Pancreas (tissue), 10 donors: ENCODE results near the gene NEO1. TPM values are rescaled to one million over a fixed set of nuclear protein-coding genes. Genes with fewer than 3 reads are reported as not detected.

ENCODE experiments used
- ATAC-seq, 4 donors: fragments of 200-7000 bp; cut with Tn5 transposase; one replicate each; pipeline versions ENCODE4 v1.8.0 to v1.9.1; 2020; ENCODE audit warnings: mild to moderate bottlenecking in 4 of 4, moderate library complexity in 4 of 4
- DNase-seq, 6 donors: peaks; one replicate each; pipeline ENCODE4 v3.0.0-alpha.2; 2020
- FAIRE-seq: peaks from 2 replicates; lab custom pipeline; 2012; peaks lifted over from hg19 to GRCh38; lab: Jason Lieb, UNC
- H3K27ac ChIP-seq, 4 donors: fragments of 200-600 bp; sonication (generic); 1 replicate in 3 of 4; 2 replicates in 1 of 4; pipeline versions ENCODE4 v1.5.0 to v1.8.0; 2020
- H3K27me3 ChIP-seq, 4 donors: fragments of 200-600 bp; one replicate each; pipeline ENCODE4 v1.8.0; 2021
- H3K36me3 ChIP-seq, 3 donors: fragments of 200-600 bp; sonication (generic) in 1 of 3; one replicate each; pipeline versions ENCODE4 v1.5.0 to v1.8.0; 2020 to 2021
- H3K4me1 ChIP-seq, 3 donors: fragments of 200-600 bp; one replicate each; pipeline ENCODE4 v1.8.0; 2021
- H3K4me3 ChIP-seq, 4 donors: fragments of 200-600 bp; sonication (generic) in 2 of 4; one replicate each; pipeline versions ENCODE4 v1.5.0 to v1.8.0; 2020 to 2021
- H3K9me3 ChIP-seq, 4 donors: fragments of 200-600 bp; one replicate each; pipeline ENCODE4 v1.8.0; 2021
- WGBS, 2 donors: extraction: QIAGEN DNeasy Blood & Tissue Kit; methylation state at CpG; one replicate each; pipeline ENCODE4 v1.1.7; 2013; 5-methylcytosine and 5-hydroxymethylcytosine counted together
- intact Hi-C, 3 donors: fragments of 100-400 bp; cut with DNase I; formaldehyde crosslinking; loops; one replicate each; pipeline versions ENCODE4 v1.11.1 to v1.14.2; 2022
- polyA plus RNA-seq, 2 donors: library from polyadenylated mRNA; stranded (reverse); fragments of 200-250 nt; gene quantifications; one replicate each; pipeline ENCODE4 v1.2.3, GENCODE V29; 2013
- total RNA-seq, 6 donors: library from RNA; stranded (reverse); fragmentation: NEBNext Ultra II Directional in 4 of 6; extraction: Animal tissue kit (Norgen Biotek cat#: 25700) in 4 of 6; gene quantifications; one replicate each; pipeline versions ENCODE4 v1.2.1 to v1.2.4, GENCODE V29; 2021 to 2023
- TF ChIP-seq, protein P1 (sequence below), 4 donors: fragments of 200-600 bp; sonication (generic) in 3 of 4; IDR thresholded peaks; one replicate each; pipeline versions ENCODE4 v1.5.0 to v1.8.0; 2021; ENCODE audit warnings: antibody characterized with exemption in 4 of 4
- donor health status: healthy with polysubstance abuse.
- donor health status: DM: no; HTN: no; CAD: no; lungs with moderate emphysema.
- donor health status: DM: no; HTN: no; CAD: no.
- donor health status: control.
- donor health status: control.
- donor health status: Bipolar disorder and iron deficiency.
- donor health status: DM: yes; HTN: yes; CAD: no.
- donor health status: DM: no; HTN: no; CAD: no.
- donor health status: DM: no; HTN: no; CAD: no.
- donor health status: DM: yes; HTN: yes; CAD: no.

The NEO1 gene
- total and polyA plus RNA-seq, 8 donors = 7.1 to 30.7 (median 19.6) TPM

DNA sequence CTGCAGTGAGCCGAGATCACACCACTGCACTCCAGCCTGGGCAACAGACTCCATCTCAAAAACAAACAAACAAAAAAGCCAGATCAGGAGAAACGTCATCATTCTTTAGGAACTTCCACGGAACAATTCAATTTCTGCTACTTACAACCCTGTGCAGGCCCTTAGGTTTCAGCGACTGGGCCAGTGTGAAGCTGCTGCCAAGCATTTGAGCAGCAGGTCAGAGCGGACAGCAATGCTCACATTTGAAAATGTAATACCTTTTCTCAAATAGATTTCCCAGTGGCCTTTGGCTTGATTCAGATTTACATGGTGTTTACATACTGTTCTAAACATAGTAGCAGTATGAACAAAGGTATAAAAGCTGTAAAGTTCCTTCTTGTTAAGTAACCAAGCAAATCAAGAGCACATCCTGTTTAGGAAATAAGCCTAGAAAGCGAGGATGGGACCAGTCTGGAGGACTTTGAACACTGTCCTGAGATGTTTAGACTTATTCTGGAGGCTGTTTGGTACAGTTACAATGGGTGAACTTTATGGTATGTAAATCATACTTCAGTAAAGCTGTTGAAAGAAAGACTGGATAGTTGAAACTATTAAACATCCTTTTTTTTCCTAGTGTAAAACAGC, 175.3 kb downstream of the NEO1 start:
- Histone ChIP-seq H3K27me3 (no peaks in the 10 kb centered on the region), H3K4me3 (no peak overlapping the region), H3K4me1 (no peaks in the 10 kb centered on the region), H3K9me3 (no peaks in the 10 kb centered on the region), H3K27ac (no peak overlapping the region), H3K36me3 (no peaks in the 10 kb centered on the region)
- DNase-seq = no peak
- TF ChIP-seq, protein P1, sequence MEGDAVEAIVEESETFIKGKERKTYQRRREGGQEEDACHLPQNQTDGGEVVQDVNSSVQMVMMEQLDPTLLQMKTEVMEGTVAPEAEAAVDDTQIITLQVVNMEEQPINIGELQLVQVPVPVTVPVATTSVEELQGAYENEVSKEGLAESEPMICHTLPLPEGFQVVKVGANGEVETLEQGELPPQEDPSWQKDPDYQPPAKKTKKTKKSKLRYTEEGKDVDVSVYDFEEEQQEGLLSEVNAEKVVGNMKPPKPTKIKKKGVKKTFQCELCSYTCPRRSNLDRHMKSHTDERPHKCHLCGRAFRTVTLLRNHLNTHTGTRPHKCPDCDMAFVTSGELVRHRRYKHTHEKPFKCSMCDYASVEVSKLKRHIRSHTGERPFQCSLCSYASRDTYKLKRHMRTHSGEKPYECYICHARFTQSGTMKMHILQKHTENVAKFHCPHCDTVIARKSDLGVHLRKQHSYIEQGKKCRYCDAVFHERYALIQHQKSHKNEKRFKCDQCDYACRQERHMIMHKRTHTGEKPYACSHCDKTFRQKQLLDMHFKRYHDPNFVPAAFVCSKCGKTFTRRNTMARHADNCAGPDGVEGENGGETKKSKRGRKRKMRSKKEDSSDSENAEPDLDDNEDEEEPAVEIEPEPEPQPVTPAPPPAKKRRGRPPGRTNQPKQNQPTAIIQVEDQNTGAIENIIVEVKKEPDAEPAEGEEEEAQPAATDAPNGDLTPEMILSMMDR (IDR thresholded peaks at IDR 0.05) = no peak
- WGBS, 2 donors = 74 to 83% methylated on average over 6 of the region's 6 CpGs
- peak in 1 of 4 donors; percentile 27 for ATAC-seq
- FAIRE-seq = peak; percentile 45
- intact Hi-C loops = no loop called here

DNA sequence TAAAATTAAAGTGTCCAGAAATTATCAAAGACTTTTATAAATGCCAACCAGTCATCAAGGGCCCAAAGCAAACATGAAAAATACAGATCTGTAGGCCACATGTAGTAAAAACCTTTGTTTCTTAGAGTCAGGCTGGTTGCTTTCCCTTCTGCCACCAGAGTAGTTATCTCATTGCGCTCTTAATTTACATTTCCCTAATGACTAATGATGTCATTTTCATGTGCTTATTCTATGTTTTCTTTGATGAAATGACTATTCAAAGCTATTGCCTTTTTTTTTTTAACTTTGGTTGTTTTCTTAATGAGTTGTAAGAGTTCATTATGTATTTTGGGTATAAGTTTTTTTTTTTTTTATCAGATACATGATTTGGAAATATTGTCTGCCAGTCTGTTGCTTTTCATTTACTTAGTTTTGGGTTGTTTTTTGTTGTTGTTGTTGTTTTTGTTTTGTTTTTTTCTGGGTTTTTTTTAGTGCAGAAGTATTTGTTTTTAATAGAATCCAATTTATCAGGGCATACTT, 175.9 kb downstream of the NEO1 start:
- H3K4me3 ChIP-seq = no peak overlapping the region
- ATAC-seq (no peak), DNase-seq (no peak), FAIRE-seq (peak; percentile 76)
- TF ChIP-seq, protein P1 (IDR thresholded peaks at IDR 0.05) = no peak
- 96 to 100% methylated on average over 1 of the region's 1 CpG for WGBS, 2 donors
- H3K4me1 ChIP-seq = no peaks in the 10 kb centered on the region
- H3K27me3 ChIP-seq = no peaks in the 10 kb centered on the region
- intact Hi-C loops = no loop called here
- no peaks in the 10 kb centered on the region for H3K9me3 ChIP-seq
- no peaks in the 10 kb centered on the region for H3K36me3 ChIP-seq
- no peak overlapping the region for H3K27ac ChIP-seq

DNA sequence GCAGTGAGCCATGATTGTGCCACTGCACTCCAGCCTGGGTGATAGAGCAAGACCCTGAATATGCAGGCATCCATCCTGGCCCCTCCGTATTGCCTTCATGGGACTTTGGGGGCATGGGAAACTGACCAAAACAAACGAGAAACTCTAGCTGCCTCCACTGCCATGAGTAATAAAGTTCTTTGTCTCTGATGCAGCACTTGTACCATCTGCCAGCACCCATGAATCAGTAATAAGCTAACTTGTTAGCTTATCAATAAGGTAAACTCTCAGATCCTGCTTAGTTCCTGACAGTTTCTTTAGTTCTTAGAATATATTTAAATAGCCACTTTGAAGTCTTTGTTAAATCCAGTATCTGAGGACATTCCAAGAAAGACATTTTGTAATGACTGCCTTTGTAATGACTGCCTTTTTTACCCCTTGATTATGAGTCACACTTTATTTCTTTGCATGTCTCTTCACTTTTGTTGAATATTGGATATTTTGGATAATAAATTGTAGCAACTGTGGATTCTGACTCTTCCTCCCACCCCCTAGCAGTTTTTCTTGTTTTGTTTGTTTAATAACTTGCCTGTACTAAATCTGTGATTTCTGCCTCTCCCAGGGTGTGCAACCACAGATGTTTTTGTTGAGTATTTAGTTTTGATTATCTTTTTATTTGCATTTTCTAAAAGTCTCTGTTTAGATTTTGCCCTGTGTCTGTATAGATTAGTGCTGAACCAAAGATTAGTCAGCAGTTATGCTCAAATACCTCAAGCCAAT, 179.6 kb downstream of the NEO1 start:
- intact Hi-C loops = no loop called here
- FAIRE-seq = no peak

GRCh38 chr15:73232776-73233175, 180.5 kb downstream of the NEO1 start:
- FAIRE-seq (no peak), DNase-seq (no peak), ATAC-seq (no peak)
- Histone ChIP-seq H3K9me3 (no peaks in the 10 kb centered on the region), H3K4me3 (no peak overlapping the region), H3K36me3 (no peaks in the 10 kb centered on the region), H3K27ac (no peak overlapping the region), H3K4me1 (peaks cover 0 to 1% (median 0%) of the 10 kb centered on the region in 3 donors), H3K27me3 (no peaks in the 10 kb centered on the region)
- WGBS, 2 donors = 94 to 98% methylated on average over 2 of the region's 2 CpGs
- TF ChIP-seq, protein P1 (IDR thresholded peaks at IDR 0.05) = no peak
- intact Hi-C loops = no loop called here

More for the DNA sequence above, 179.6 kb downstream of the NEO1 start:
- Histone ChIP-seq H3K4me1 (no peaks in the 10 kb centered on the region), H3K9me3 (no peaks in the 10 kb centered on the region), H3K4me3 (no peak overlapping the region), H3K27ac (no peak overlapping the region), H3K36me3 (no peaks in the 10 kb centered on the region), H3K27me3 (no peaks in the 10 kb centered on the region)
- DNase-seq (no peak), ATAC-seq (no peak)
- WGBS, 2 donors = 72 to 87% methylated on average over 2 of the region's 2 CpGs
- TF ChIP-seq, protein P1 (IDR thresholded peaks at IDR 0.05) = no peak
